ENCODE results near the gene MSANTD4. TPM values are rescaled to one million over a fixed set of nuclear protein-coding genes. Genes with fewer than 3 reads are reported as not detected.

MSANTD4 gene
- total RNA-seq: 25.6 and 32.2 TPM in 2 replicates

DNA sequence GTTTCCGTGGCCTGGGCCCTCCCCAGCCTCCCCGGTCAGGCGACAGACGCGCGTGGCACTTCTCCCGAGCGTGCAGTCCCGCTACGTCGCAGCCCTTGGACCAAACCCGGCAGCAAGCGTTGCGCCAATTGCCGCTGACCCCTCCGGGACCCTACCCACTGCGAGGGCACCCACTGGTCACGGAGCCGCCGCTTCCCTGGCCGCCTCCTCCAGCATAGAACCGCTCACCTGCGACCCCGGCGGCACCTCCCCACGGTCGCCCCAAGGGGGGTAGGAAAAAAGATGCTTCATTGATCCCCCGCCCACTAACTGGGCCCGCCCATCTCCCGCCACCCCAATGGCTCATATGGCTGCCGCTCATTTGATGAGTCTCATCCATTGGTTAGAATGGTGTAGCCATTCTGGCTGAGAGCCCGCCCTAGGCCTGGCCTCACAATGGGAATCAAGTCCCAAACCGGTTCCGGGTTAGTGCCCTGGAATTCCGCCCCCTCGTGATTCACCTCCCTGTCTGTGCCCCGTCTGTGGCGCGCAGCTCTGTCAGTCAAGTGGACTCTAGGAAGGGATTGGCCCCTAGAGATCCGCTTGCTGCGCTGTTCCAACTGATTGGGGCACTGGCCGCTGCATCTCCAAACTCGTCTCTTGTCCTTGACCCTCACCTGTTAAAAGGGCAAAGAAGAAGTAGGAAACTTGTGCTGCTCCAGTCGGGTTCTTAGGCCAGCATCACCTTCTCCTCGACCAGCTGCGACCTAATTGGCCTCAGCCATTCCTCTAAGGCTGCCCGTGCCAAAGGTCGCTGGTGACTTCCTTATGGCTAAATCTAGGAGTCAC lies at the start of gene MSANTD4:
Gene MSANTD4 (minus strand): TSS at position 274 of the 828 bp plus-strand sequence. CDS start 11,323 bp downstream, outside the sequence.

Other genes starting within 250 kb of the MSANTD4 start
- gene KBTBD3, start 55.1 kb upstream of the MSANTD4 start, total RNA-seq: 6.6 and 7.4 TPM in 2 replicates
- gene AASDHPPT, start 55.4 kb upstream of the MSANTD4 start, total RNA-seq: 39.9 and 44.1 TPM in 2 replicates

Data from bronchial smooth muscle cell (primary cell).